Heart left ventricle (tissue), 16 donors: Measurements from ENCODE around the gene ATXN7L1. TPM values are rescaled to one million over a fixed set of nuclear protein-coding genes. Genes with fewer than 3 reads are reported as not detected.

Experiments used
- ATAC-seq, 4 donors: fragments of 200-7000 bp; cut with Tn5 transposase; one replicate each; pipeline ENCODE4 v1.9.1; 2020 to 2022; ENCODE audit warnings: moderate library complexity in 4 of 4, mild to moderate bottlenecking in 3 of 4, moderate number of reproducible peaks in 1 of 4
- DNase-seq, 5 donors: peaks; one replicate each; pipeline ENCODE4 v3.0.0-alpha.2; 2020
- H3K27ac ChIP-seq, 12 donors: fragments of 200-600 bp; sonication (generic) in 4 of 12; one replicate each; pipeline versions ENCODE4 v1.5.0 to v1.8.0; 2016 to 2022; ENCODE audit warnings: mild to moderate bottlenecking in 2 of 12
- H3K27me3 ChIP-seq, 9 donors: fragments of 200-600 bp; sonication (generic) in 2 of 9; one replicate each; pipeline versions ENCODE4 v1.5.1 to v1.8.0; 2016 to 2022; ENCODE audit warnings: mild to moderate bottlenecking in 3 of 9
- H3K36me3 ChIP-seq, 9 donors: fragments of 200-600 bp; sonication (generic) in 2 of 9; one replicate each; pipeline versions ENCODE4 v1.5.0 to v1.8.0; 2018 to 2022; ENCODE audit warnings: mild to moderate bottlenecking in 2 of 9
- H3K4me1 ChIP-seq, 12 donors: fragments of 200-600 bp; sonication (generic) in 4 of 12; one replicate each; pipeline versions ENCODE4 v1.5.0 to v1.8.0; 2016 to 2022; ENCODE audit warnings: mild to moderate bottlenecking in 3 of 12
- H3K4me3 ChIP-seq, 12 donors: fragments of 200-600 bp; sonication (generic) in 4 of 12; one replicate each; pipeline versions ENCODE4 v1.5.0 to v1.8.0; 2017 to 2022; ENCODE audit warnings: mild to moderate bottlenecking in 9 of 12, moderate library complexity in 4 of 12
- H3K9me3 ChIP-seq, 12 donors: fragments of 200-600 bp; sonication (generic) in 4 of 12; one replicate each; pipeline versions ENCODE4 v1.5.0 to v1.8.0; 2016 to 2022; ENCODE audit warnings: mild to moderate bottlenecking in 1 of 12
- CTCF ChIP-seq, 12 donors: fragments of 200-600 bp; sonication (generic) in 4 of 12; IDR thresholded peaks; one replicate each; pipeline versions ENCODE4 v1.5.0 to v1.8.0; 2018 to 2022; ENCODE audit warnings: antibody characterized with exemption in 12 of 12, mild to moderate bottlenecking in 5 of 12
- POLR2A ChIP-seq, 2 donors: fragments of 450-650 bp; IDR thresholded peaks; one replicate each; pipeline ENCODE4 v1.6.1; 2017; ENCODE audit warnings: antibody characterized with exemption in 2 of 2, mild to moderate bottlenecking in 2 of 2, moderate library complexity in 2 of 2
- WGBS, 4 donors: extraction: QIAGEN DNeasy Blood & Tissue Kit in 2 of 4; methylation state at CpG; one replicate each; pipeline versions ENCODE4 v1.1.5 to v1.1.7; 2013 to 2018; 5-methylcytosine and 5-hydroxymethylcytosine counted together
- intact Hi-C, 10 donors: fragments of 100-400 bp; cut with DNase I; formaldehyde crosslinking; loops; one replicate each; pipeline versions ENCODE4 v1.11.1 to v1.14.2; 2022
- polyA plus RNA-seq, 2 donors: library from polyadenylated mRNA; stranded (reverse); fragments of 200-250 nt; gene quantifications; one replicate each; pipeline ENCODE4 v1.2.3, GENCODE V29; 2013
- total RNA-seq, 9 donors: library from RNA; depleted of rRNA in 2 of 9; stranded (reverse); fragments of >200 nt in 2 of 9; fragmentation: NEBNext Ultra II Directional in 3 of 9; extraction: Animal tissue kit (Norgen Biotek cat#: 25700) in 3 of 9; gene quantifications; one replicate each; pipeline versions ENCODE4 v1.1.0 to v1.2.4, GENCODE V29; 2016 to 2023
- donor health status: ischemic (EF 13 %, LVEDD 7.1; RV severe dilation, severe dysfunction).
- donor health status: healthy with polysubstance abuse.
- donor health status: DM: no; HTN: yes; CAD: no.
- donor health status: DM: no; HTN: no; CAD: no.
- donor health status: ischemic (EF 25% LVEDD 6.9; RV normal size, moderate dysfunction).
- donor health status: ischemic (EF 25% LVEDD 5.7; RV mildly dilated, moderate dysfunction).
- donor health status: healthy.
- donor health status: DM: yes; HTN: yes; CAD: no.
- donor health status: ischemic (EF 35%, LVEDD 5.7; RV mildly dilated, moderate dysfunction).
- donor health status: nonischemic (EF 11% LVEDD 7.7; RV severe dilation, severe dysfunction).
- donor health status: DM: yes; HTN: yes; CAD: no.
- donor health status: PGD.
- donor health status: ischemic (EF 29% LVEDD 5.4; RV normal size, mild dysfunction).
- donor health status: nonischemic (EF 23%, LVEDD 6.1; RV moderate dilation, normal function).

Gene ATXN7L1
- total and polyA plus RNA-seq, 11 donors: 2.0 to 10.6 (median 3.6) TPM

GRCh38 chr7:105799006-105799405, 77.4 kb downstream of the ATXN7L1 start:
- 94 to 98% (median 95%) methylated on average over 4 of the region's 4 CpGs for WGBS, 4 donors
- Histone ChIP-seq H3K4me1 (peaks cover 0 to 36% (median 21%) of the 10 kb centered on the region in 12 donors), H3K4me3 (no peak overlapping the region), H3K9me3 (no peaks in the 10 kb centered on the region), H3K27me3 (no peaks in the 10 kb centered on the region), H3K27ac (peak overlapping the region in 1 of 12 donors; percentile 55), H3K36me3 (peaks cover 0 to 3% (median 0%) of the 10 kb centered on the region in 9 donors)
- ATAC-seq (no peak), DNase-seq (no peak)
- TF ChIP-seq POLR2A (IDR thresholded peaks at IDR 0.05) (no peak), CTCF (IDR thresholded peaks at IDR 0.05) (no peak)
- intact Hi-C loops: loop anchor here in 1 of 10 donors (5.0 kb wide), 1 partner anchor 78 kb away; the partner anchor contains the start of gene ATXN7L1

- no peak for ATAC-seq
- no peak overlapping the region for H3K4me3 ChIP-seq
- peaks cover 0 to 36% (median 21%) of the 10 kb centered on the region in 12 donors for H3K4me1 ChIP-seq
- 83 to 89% (median 85%) methylated on average over 7 of the region's 7 CpGs for WGBS, 4 donors
- intact Hi-C loops: loop anchor here in 1 of 10 donors (5.0 kb wide), 1 partner anchor 80 kb away; the partner anchor contains the start of gene ATXN7L1
- H3K36me3 ChIP-seq: peaks cover 0 to 3% (median 0%) of the 10 kb centered on the region in 9 donors
- TF ChIP-seq CTCF (IDR thresholded peaks at IDR 0.05) (no peak), POLR2A (IDR thresholded peaks at IDR 0.05) (no peak)
- no peak for DNase-seq
- no peaks in the 10 kb centered on the region for H3K27me3 ChIP-seq
- H3K9me3 ChIP-seq: no peaks in the 10 kb centered on the region
- H3K27ac ChIP-seq: peak overlapping the region in 1 of 12 donors; percentile 77
These were observed 78.7 kb downstream of the ATXN7L1 start for GRCh38 chr7:105797652-105798051.

- ATAC-seq (no peak), DNase-seq (no peak)
- intact Hi-C loops: loop anchor here in 1 of 10 donors (5.0 kb wide), 1 partner anchor 81 kb away; the partner anchor contains the start of gene ATXN7L1
- peaks cover 0 to 36% (median 21%) of the 10 kb centered on the region in 12 donors for H3K4me1 ChIP-seq
- H3K27me3 ChIP-seq: no peaks in the 10 kb centered on the region
- TF ChIP-seq POLR2A (IDR thresholded peaks at IDR 0.05) (no peak), CTCF (IDR thresholded peaks at IDR 0.05) (no peak)
- WGBS, 4 donors: 91 to 99% (median 97%) methylated on average over 2 of the region's 2 CpGs
- no peak overlapping the region for H3K4me3 ChIP-seq
- H3K36me3 ChIP-seq: peaks cover 0 to 3% (median 0%) of the 10 kb centered on the region in 9 donors
- peak overlapping the region in 1 of 12 donors; percentile 77 for H3K27ac ChIP-seq
- H3K9me3 ChIP-seq: no peaks in the 10 kb centered on the region
These were observed 80.0 kb downstream of the ATXN7L1 start for GRCh38 chr7:105796365-105796764.

- no peak overlapping the region for H3K4me3 ChIP-seq
- peaks cover 0 to 3% (median 0%) of the 10 kb centered on the region in 9 donors for H3K36me3 ChIP-seq
- H3K9me3 ChIP-seq: no peaks in the 10 kb centered on the region
- H3K27ac ChIP-seq: peak overlapping the region in 5 of 12 donors; percentile 7 to 77 (median 38)
- DNase-seq (peak in 4 of 5 donors; percentile 20 to 56 (median 44)), ATAC-seq (peak; percentile 48 to 79 (median 71))
- H3K27me3 ChIP-seq: no peaks in the 10 kb centered on the region
- TF ChIP-seq POLR2A (IDR thresholded peaks at IDR 0.05): no peak
- TF ChIP-seq CTCF (IDR thresholded peaks at IDR 0.05): no peak
- WGBS, 4 donors: 28 to 42% (median 38%) methylated on average over 8 of the region's 8 CpGs
- peaks cover 0 to 28% (median 13%) of the 10 kb centered on the region in 12 donors for H3K4me1 ChIP-seq
- intact Hi-C loops: loop anchor here in 2 of 10 donors (2.0 to 5.0 kb wide), 2 partner anchors 82 kb away; partner anchors contain the start of gene ATXN7L1 (in 2 of the 2)
These were observed 81.4 kb downstream of the ATXN7L1 start for GRCh38 chr7:105794741-105795729.
